Heart left ventricle (tissue), 16 donors: ENCODE data around the gene SLCO3A1. TPM values are rescaled to one million over a fixed set of nuclear protein-coding genes. Genes with fewer than 3 reads are reported as not detected.
A peak's percentile ranks its signal among the peaks of the same experiment; 100 is the strongest.

Experiments used
- ATAC-seq, 4 donors: fragments of 200-7000 bp; cut with Tn5 transposase; one replicate each; pipeline ENCODE4 v1.9.1; 2020 to 2022; ENCODE audit warnings: moderate library complexity in 4 of 4, mild to moderate bottlenecking in 3 of 4, moderate number of reproducible peaks in 1 of 4
- DNase-seq, 5 donors: peaks; one replicate each; pipeline ENCODE4 v3.0.0-alpha.2; 2020
- H3K27ac ChIP-seq, 12 donors: fragments of 200-600 bp; sonication (generic) in 4 of 12; one replicate each; pipeline versions ENCODE4 v1.5.0 to v1.8.0; 2016 to 2022; ENCODE audit warnings: mild to moderate bottlenecking in 2 of 12
- H3K27me3 ChIP-seq, 9 donors: fragments of 200-600 bp; sonication (generic) in 2 of 9; one replicate each; pipeline versions ENCODE4 v1.5.1 to v1.8.0; 2016 to 2022; ENCODE audit warnings: mild to moderate bottlenecking in 3 of 9
- H3K36me3 ChIP-seq, 9 donors: fragments of 200-600 bp; sonication (generic) in 2 of 9; one replicate each; pipeline versions ENCODE4 v1.5.0 to v1.8.0; 2018 to 2022; ENCODE audit warnings: mild to moderate bottlenecking in 2 of 9
- H3K4me1 ChIP-seq, 12 donors: fragments of 200-600 bp; sonication (generic) in 4 of 12; one replicate each; pipeline versions ENCODE4 v1.5.0 to v1.8.0; 2016 to 2022; ENCODE audit warnings: mild to moderate bottlenecking in 3 of 12
- H3K4me3 ChIP-seq, 12 donors: fragments of 200-600 bp; sonication (generic) in 4 of 12; one replicate each; pipeline versions ENCODE4 v1.5.0 to v1.8.0; 2017 to 2022; ENCODE audit warnings: mild to moderate bottlenecking in 9 of 12, moderate library complexity in 4 of 12
- H3K9me3 ChIP-seq, 12 donors: fragments of 200-600 bp; sonication (generic) in 4 of 12; one replicate each; pipeline versions ENCODE4 v1.5.0 to v1.8.0; 2016 to 2022; ENCODE audit warnings: mild to moderate bottlenecking in 1 of 12
- CTCF ChIP-seq, 12 donors: fragments of 200-600 bp; sonication (generic) in 4 of 12; IDR thresholded peaks; one replicate each; pipeline versions ENCODE4 v1.5.0 to v1.8.0; 2018 to 2022; ENCODE audit warnings: antibody characterized with exemption in 12 of 12, mild to moderate bottlenecking in 5 of 12
- POLR2A ChIP-seq, 2 donors: fragments of 450-650 bp; IDR thresholded peaks; one replicate each; pipeline ENCODE4 v1.6.1; 2017; ENCODE audit warnings: antibody characterized with exemption in 2 of 2, mild to moderate bottlenecking in 2 of 2, moderate library complexity in 2 of 2
- WGBS, 4 donors: extraction: QIAGEN DNeasy Blood & Tissue Kit in 2 of 4; methylation state at CpG; one replicate each; pipeline versions ENCODE4 v1.1.5 to v1.1.7; 2013 to 2018; 5-methylcytosine and 5-hydroxymethylcytosine counted together
- intact Hi-C, 10 donors: fragments of 100-400 bp; cut with DNase I; formaldehyde crosslinking; loops; one replicate each; pipeline versions ENCODE4 v1.11.1 to v1.14.2; 2022
- polyA plus RNA-seq, 2 donors: library from polyadenylated mRNA; stranded (reverse); fragments of 200-250 nt; gene quantifications; one replicate each; pipeline ENCODE4 v1.2.3, GENCODE V29; 2013
- total RNA-seq, 9 donors: library from RNA; depleted of rRNA in 2 of 9; stranded (reverse); fragments of >200 nt in 2 of 9; fragmentation: NEBNext Ultra II Directional in 3 of 9; extraction: Animal tissue kit (Norgen Biotek cat#: 25700) in 3 of 9; gene quantifications; one replicate each; pipeline versions ENCODE4 v1.1.0 to v1.2.4, GENCODE V29; 2016 to 2023
- donor health status: ischemic (EF 13 %, LVEDD 7.1; RV severe dilation, severe dysfunction).
- donor health status: healthy with polysubstance abuse.
- donor health status: DM: no; HTN: yes; CAD: no.
- donor health status: DM: no; HTN: no; CAD: no.
- donor health status: ischemic (EF 25% LVEDD 6.9; RV normal size, moderate dysfunction).
- donor health status: ischemic (EF 25% LVEDD 5.7; RV mildly dilated, moderate dysfunction).
- donor health status: healthy.
- donor health status: DM: yes; HTN: yes; CAD: no.
- donor health status: ischemic (EF 35%, LVEDD 5.7; RV mildly dilated, moderate dysfunction).
- donor health status: nonischemic (EF 11% LVEDD 7.7; RV severe dilation, severe dysfunction).
- donor health status: DM: yes; HTN: yes; CAD: no.
- donor health status: PGD.
- donor health status: ischemic (EF 29% LVEDD 5.4; RV normal size, mild dysfunction).
- donor health status: nonischemic (EF 23%, LVEDD 6.1; RV moderate dilation, normal function).

SLCO3A1 gene
- total and polyA plus RNA-seq, 11 donors: 26.3 to 64.2 (median 50.2) TPM

DNA sequence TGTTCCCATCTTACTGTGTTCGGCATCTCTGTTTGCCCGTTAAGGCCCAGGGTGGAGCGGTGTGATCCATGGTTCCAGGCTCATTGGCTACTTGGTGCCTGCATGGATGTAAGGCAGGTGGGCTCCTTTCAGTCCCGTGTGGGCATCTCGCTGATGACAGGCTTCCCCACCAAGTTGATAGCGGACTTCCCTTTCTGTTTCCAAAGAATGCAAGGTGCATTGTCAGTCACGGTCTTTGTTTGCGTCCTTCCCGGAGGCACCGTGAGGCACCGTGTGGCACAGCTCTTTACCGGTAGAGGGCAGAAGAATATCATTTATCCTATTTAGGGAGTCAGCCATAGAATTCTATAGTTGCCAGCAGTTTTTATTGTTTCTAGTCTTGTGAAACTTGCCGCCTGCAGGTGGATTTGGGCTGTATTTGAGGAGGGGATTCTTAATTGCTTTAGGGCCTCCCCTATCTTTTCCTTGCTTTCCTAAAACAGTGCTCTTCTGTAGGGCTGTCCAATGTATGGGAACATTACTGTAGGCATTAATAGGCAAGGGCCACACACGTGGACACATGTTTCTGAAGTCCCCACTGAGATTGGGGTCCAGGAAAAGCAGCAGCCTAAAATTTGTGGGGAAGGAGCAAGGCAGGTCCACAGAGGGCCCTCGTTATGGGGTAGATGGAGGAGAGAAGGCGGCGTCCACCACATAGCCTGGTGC, 244.1 kb downstream of the SLCO3A1 start:
- 42 to 51% (median 45%) methylated on average over 17 of the region's 17 CpGs for WGBS, 4 donors
- no peak for DNase-seq

GRCh38 chr15:92098869-92099268, 245.4 kb downstream of the SLCO3A1 start:
- no peak for TF ChIP-seq POLR2A (IDR thresholded peaks at IDR 0.05)
- peak in 4 of 12 donors; percentile 14 to 25 (median 16) for TF ChIP-seq CTCF (IDR thresholded peaks at IDR 0.05)
- DNase-seq (peak in 4 of 5 donors; percentile 40 to 67 (median 54)), ATAC-seq (peak; percentile 30 to 77 (median 68))
- H3K4me1 ChIP-seq: peaks cover 0 to 44% (median 9%) of the 10 kb centered on the region in 12 donors
- H3K27ac ChIP-seq: peak overlapping the region in 1 of 12 donors; percentile 8
- H3K36me3 ChIP-seq: peaks cover 0 to 24% (median 20%) of the 10 kb centered on the region in 9 donors
- no peaks in the 10 kb centered on the region for H3K9me3 ChIP-seq
- no peaks in the 10 kb centered on the region for H3K27me3 ChIP-seq
- 69 to 84% (median 82%) methylated on average over 5 of the region's 5 CpGs for WGBS, 4 donors
- intact Hi-C loops: loop anchor here (5.0 to 10.0 kb wide), 12 partner anchors 103 to 1064 kb away; partner anchors contain the start of gene ST8SIA2 (in 1 of the 10)
- no peak overlapping the region for H3K4me3 ChIP-seq

More for the DNA sequence above, 244.1 kb downstream of the SLCO3A1 start:
- H3K36me3 ChIP-seq: peaks cover 0 to 24% (median 12%) of the 10 kb centered on the region in 9 donors
- no peaks in the 10 kb centered on the region for H3K9me3 ChIP-seq
- intact Hi-C loops: loop anchor here (1.0 to 10.0 kb wide), 16 partner anchors 105 to 1063 kb away; partner anchors contain the start of gene ST8SIA2 (in 1 of the 10)
- peak overlapping the region in 1 of 12 donors; percentile 8 for H3K27ac ChIP-seq
- no peaks in the 10 kb centered on the region for H3K27me3 ChIP-seq
- TF ChIP-seq POLR2A (IDR thresholded peaks at IDR 0.05) (no peak), CTCF (IDR thresholded peaks at IDR 0.05) (peak; percentile 48 to 83 (median 66))
- H3K4me3 ChIP-seq: no peak overlapping the region
- H3K4me1 ChIP-seq: peaks cover 0 to 51% (median 12%) of the 10 kb centered on the region in 12 donors
- ATAC-seq: peak; percentile 45 to 87 (median 76)

DNA sequence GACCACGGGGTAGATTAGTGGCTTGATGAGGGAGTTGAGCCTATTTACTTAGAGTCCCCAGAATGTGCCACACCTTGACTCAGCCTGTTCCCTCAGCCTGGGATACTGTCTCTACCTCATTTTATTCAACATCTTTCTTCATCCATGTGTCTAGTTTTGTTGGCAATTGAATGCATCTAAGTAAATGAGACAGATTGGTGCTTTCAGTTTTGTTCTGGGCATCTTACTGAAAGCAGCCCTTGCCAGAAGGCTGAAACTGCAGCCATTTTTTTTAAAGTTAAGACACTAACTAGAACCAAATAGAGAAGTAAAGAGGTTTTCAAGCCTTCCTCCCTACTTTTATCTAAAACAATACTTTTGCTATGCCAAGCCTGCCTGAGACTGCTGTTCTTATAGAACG, 246.8 kb downstream of the SLCO3A1 start:
- intact Hi-C loops: loop anchor here in 1 of 10 donors (10.0 kb wide), 1 partner anchor 94 kb away; no protein-coding TSS in a partner anchor
- DNase-seq: no peak
- no peak overlapping the region for H3K27ac ChIP-seq

More for the DNA sequence above, 246.8 kb downstream of the SLCO3A1 start:
- Histone ChIP-seq H3K4me1 (peaks cover 0 to 33% (median 10%) of the 10 kb centered on the region in 12 donors), H3K9me3 (no peaks in the 10 kb centered on the region), H3K4me3 (no peak overlapping the region), H3K36me3 (peaks cover 0 to 35% (median 16%) of the 10 kb centered on the region in 9 donors), H3K27me3 (no peaks in the 10 kb centered on the region)
- TF ChIP-seq POLR2A (IDR thresholded peaks at IDR 0.05) (no peak), CTCF (IDR thresholded peaks at IDR 0.05) (no peak)
- no peak for ATAC-seq
- 91 to 97% (median 96%) methylated on average over 2 of the region's 2 CpGs for WGBS, 4 donors
